Measurements from ENCODE around the gene PLEKHA7. TPM values are rescaled to one million over a fixed set of nuclear protein-coding genes. Genes with fewer than 3 reads are reported as not detected.

Gene PLEKHA7
- total RNA-seq, 1 donor from 2014 or later, result 9.5 TPM

DNA sequence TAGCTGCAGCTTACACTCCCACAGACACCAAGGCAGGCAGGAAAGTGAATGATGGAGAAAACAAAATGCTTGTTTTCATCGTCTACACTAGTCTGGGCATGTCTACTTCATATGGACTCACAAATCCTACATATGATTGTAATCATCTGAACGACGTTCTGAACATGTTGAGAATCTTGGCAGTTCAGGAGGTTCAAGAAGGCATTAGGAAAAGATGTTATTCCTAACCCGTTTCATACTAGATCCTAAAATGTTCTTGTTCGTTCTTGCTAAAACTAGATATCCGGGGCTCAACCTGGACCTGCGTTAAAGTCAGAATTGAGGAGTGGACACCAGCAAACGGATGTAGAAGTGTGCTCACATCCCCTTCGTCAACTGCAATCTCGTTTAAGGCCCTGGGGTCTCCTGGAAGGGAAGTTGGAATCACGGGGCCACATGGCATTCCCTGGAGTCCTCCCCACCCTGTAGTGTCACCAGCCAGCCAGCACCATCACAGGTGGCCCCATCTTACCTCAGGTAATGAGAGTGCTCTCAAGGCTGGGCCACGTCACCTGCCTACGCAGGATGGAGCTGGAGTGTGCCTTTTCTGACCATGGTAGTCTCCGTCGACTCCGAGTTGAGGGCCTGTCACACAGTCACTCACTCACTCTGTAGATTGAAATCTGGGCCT, 238.5 kb downstream of the PLEKHA7 start:
- TF ChIP-seq, protein P1, sequence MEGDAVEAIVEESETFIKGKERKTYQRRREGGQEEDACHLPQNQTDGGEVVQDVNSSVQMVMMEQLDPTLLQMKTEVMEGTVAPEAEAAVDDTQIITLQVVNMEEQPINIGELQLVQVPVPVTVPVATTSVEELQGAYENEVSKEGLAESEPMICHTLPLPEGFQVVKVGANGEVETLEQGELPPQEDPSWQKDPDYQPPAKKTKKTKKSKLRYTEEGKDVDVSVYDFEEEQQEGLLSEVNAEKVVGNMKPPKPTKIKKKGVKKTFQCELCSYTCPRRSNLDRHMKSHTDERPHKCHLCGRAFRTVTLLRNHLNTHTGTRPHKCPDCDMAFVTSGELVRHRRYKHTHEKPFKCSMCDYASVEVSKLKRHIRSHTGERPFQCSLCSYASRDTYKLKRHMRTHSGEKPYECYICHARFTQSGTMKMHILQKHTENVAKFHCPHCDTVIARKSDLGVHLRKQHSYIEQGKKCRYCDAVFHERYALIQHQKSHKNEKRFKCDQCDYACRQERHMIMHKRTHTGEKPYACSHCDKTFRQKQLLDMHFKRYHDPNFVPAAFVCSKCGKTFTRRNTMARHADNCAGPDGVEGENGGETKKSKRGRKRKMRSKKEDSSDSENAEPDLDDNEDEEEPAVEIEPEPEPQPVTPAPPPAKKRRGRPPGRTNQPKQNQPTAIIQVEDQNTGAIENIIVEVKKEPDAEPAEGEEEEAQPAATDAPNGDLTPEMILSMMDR (IDR thresholded peaks at IDR 0.05), result no peak
- Histone ChIP-seq H3K4me3 (no peak overlapping the region), H3K4me1 (no peaks in the 10 kb centered on the region), H3K27ac (no peak overlapping the region), H3K27me3 (no peaks in the 10 kb centered on the region), H3K36me3 (no peaks in the 10 kb centered on the region), H3K9me3 (no peaks in the 10 kb centered on the region)
- no peak for DNase-seq (ENCODE audit: low spot score in 2 of 2)
- intact Hi-C loops (cut with DNase I), result no loop called here

DNA sequence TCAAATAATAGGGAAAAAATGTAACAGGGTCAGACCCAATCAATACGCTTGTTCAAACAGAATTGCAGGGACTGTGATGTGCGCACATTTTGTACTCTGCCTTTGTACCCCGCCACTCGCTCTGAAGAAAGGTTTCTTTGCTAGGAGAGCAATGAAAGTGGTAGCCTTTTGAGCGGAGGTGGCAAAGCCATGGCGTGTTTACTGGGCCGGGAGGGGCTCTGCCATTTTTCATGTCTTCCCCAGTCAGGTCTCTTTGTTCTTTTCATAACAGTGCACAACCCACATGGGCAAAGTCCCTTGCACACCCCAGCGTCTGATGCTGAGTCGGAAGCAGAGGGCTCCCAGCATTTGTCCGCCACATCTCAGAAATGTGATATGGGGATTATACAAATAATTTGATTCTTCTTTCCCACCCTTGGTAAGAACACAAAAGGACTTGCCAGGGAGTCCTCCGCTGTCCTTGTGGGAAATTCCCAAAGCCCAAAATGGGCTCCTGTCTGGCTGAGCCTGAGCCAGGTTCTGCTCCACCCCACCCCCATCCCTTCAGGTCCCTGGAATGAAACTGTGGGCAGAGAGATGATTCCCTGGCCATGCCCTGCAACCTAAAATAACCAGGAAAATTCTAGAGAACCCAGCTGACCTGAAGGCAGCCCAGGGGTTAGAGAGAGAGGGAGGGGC, 239.1 kb downstream of the PLEKHA7 start:
- no peak for DNase-seq (ENCODE audit: low spot score in 2 of 2)
- H3K9me3 ChIP-seq, result no peaks in the 10 kb centered on the region
- H3K27ac ChIP-seq, result no peak overlapping the region
- no peaks in the 10 kb centered on the region for H3K27me3 ChIP-seq
- no peaks in the 10 kb centered on the region for H3K36me3 ChIP-seq
- TF ChIP-seq, protein P1 (IDR thresholded peaks at IDR 0.05), result no peak
- H3K4me3 ChIP-seq, result no peak overlapping the region
- intact Hi-C loops (cut with DNase I), result no loop called here
- H3K4me1 ChIP-seq, result no peaks in the 10 kb centered on the region

DNA sequence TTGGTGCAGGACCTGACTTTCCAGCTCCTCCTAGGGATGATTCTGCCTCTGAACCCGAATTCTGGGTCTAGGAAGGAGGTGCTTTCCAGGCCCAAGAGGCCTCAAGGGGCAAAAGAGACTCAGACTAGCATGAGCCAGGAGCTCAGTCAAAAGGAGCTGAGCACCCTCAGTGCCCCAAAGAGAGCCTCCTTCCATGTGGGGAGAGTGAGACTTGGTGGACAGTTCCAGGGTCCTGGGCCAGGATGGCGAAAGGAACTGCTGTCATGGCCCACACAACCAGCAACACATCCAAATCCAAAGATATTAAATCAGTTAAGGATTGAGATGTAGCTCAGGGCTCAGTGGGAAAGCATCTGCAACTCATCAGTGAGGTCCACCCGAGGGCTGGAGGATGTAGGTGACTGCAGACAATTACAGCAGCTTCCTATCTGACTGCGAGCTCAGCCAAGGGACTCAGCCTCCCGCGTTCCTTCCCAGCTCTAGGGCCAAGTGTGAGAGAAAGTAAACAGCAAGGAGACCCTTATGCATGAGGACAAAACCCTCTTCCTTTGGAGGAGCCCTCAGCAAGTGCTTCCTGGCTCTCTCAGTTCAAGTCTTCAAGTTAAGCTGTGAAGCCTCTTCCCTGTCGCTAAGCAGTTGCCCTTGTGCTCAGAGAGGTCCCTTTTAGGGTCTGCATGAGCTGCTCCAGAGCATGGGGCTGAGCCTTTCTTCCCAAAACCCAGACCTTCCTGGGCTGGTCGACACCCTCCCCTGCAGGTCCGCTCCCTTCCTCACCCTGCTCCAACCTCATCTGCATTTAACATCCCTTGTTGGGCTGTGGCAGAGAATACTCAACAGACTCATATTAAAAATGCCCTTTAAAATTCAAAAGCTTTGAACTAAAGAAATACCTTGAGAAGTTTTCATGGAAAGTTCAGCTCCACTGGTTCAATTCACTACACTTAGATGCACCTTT, 240.0 kb downstream of the PLEKHA7 start:
- H3K4me3 ChIP-seq, result no peak overlapping the region
- no peak overlapping the region for H3K27ac ChIP-seq
- no peak for DNase-seq (ENCODE audit: low spot score in 2 of 2)
- TF ChIP-seq, protein P1 (IDR thresholded peaks at IDR 0.05), result no peak
- H3K36me3 ChIP-seq, result no peaks in the 10 kb centered on the region
- intact Hi-C loops (cut with DNase I), result no loop called here
- H3K4me1 ChIP-seq, result no peaks in the 10 kb centered on the region
- no peaks in the 10 kb centered on the region for H3K9me3 ChIP-seq
- no peaks in the 10 kb centered on the region for H3K27me3 ChIP-seq

DNA sequence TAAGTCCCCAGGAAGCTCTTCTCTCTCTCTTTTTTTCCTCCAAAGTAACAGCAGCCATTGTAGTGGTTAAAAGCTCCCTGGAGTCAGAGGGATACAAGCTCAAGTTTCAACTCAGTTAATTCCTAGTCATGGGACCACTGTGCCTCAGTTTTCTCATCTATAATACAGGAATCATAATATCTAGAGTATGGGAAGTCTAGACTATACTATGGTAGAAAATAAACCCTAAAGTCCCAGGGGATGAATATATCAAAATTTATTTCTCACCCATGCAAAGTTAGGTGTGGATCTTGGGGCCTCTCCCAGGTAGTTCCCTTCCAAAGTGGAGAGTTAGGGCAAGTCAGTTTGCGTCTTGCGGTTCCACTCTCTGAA, 242.1 kb downstream of the PLEKHA7 start:
- Histone ChIP-seq H3K27me3 (no peaks in the 10 kb centered on the region), H3K9me3 (no peaks in the 10 kb centered on the region), H3K4me1 (no peaks in the 10 kb centered on the region), H3K4me3 (no peak overlapping the region), H3K27ac (no peak overlapping the region), H3K36me3 (no peaks in the 10 kb centered on the region)
- no peak for DNase-seq (ENCODE audit: low spot score in 2 of 2)
- intact Hi-C loops (cut with DNase I), result no loop called here
- TF ChIP-seq, protein P1 (IDR thresholded peaks at IDR 0.05), result no peak

DNA sequence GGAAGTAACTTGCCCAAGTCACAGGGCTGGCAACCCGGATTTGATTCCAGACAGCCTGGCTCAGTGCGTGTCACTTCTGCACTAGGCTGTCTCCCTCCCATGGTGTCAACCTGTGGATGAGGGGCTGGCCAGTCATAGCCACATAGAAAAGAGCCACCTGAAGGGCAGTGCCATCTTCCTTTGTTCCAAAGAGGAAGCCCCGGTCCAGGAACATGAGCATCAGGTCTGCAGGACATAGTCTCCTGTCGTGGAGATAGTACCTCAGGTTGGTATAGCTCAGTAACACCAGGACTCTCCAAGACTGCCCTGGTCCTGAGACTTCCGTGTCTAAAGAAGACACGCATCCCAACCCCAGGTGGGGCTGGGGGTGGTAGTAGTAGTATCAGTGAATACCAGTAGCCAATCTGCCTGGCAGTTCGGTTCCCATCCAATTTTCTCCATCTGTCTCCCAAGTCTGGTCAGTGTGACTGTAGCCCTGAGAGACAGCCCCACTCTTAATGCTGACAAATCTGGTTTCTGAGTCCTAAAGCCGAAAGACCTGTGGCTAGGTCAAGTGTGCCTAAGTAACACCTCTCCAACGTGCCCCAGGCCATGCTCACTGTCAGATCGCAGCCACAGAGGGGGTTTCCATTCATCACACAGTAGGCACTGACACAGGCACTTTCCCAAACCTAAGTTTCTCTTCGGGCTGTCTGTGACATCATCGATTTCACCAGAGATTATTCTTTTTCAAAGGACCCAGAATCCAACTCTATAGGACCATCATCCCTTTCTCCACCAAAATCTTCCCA, 242.7 kb downstream of the PLEKHA7 start:
- H3K27me3 ChIP-seq, result no peaks in the 10 kb centered on the region
- H3K9me3 ChIP-seq, result no peaks in the 10 kb centered on the region
- intact Hi-C loops (cut with DNase I), result no loop called here
- no peak overlapping the region for H3K4me3 ChIP-seq
- no peak overlapping the region for H3K27ac ChIP-seq
- DNase-seq (ENCODE audit: low spot score in 2 of 2), result no peak
- H3K4me1 ChIP-seq, result no peaks in the 10 kb centered on the region
- H3K36me3 ChIP-seq, result no peaks in the 10 kb centered on the region
- TF ChIP-seq, protein P1 (IDR thresholded peaks at IDR 0.05), result no peak

Data from ascending aorta (tissue), 2 donors.